RPMI7951 (cell line): Measurements from ENCODE around the gene GRIP1. TPM values are rescaled to one million over a fixed set of nuclear protein-coding genes. Genes with fewer than 3 reads are reported as not detected.
A peak's percentile ranks its signal among the peaks of the same experiment; 100 is the strongest.

Source experiments
- DNase-seq: peaks from one replicate; pipeline ENCODE4 v3.0.0-alpha.2; 2012; ENCODE audit warnings: low read depth
- total RNA-seq: library from RNA; depleted of rRNA; stranded (reverse); fragments of >200 nt; shearing (Covaris generic); gene quantifications from 2 replicates; pipeline ENCODE4 v1.2.3, GENCODE V29; 2014

Gene GRIP1
- total RNA-seq, 1 experiment from 2014 or later, result not detected

GRCh38 chr12:66693901-66694513 is 15.1 kb upstream of the GRIP1 start:
- DNase-seq, result peak; percentile 64

- DNase-seq, result no peak
Measured at GRCh38 chr12:66692986-66693385, 14.1 kb upstream of the GRIP1 start.

DNA sequence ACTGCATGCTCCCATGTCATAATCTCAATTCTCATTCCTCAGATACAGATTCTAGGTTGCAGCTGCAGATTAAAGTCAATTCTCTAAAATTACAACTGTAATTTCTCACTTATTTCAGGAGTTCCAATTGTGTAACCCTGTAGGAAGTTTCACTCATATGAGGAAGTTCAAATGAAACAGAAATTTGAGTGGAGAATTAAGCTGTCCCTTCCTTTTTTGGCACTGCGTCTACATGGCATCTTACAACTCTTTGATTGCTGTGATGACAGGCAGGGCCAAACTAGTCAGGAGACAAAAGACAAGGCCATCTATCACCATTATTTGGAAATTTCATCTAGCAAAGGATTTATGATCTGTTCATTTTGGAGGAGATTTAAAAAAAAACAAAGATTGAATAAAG is 13.3 kb upstream of the GRIP1 start:
- no peak for DNase-seq

- DNase-seq, result peak; percentile 18
Measured at GRCh38 chr12:66688846-66689439, 10.1 kb upstream of the GRIP1 start.

DNA sequence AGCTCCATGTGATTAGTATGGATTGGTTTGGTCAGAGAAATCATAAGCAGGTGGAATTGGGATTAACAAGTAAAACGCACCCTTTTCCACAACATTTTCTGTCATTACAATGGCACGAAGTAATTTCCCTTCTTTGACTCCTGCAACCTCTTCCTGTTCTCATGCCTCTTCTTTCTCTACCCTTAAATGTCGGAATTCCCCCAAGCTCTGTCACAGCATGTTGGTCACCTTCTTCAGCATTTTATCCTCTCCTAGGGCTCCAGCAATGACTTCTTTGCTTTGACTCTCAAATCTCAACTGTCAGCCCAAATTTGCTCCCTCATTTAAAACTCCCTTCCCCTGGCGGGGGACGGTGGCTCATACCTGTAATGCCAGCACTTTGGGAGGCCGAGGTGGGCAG is 5.3 kb upstream of the GRIP1 start:
- DNase-seq, result no peak

DNA sequence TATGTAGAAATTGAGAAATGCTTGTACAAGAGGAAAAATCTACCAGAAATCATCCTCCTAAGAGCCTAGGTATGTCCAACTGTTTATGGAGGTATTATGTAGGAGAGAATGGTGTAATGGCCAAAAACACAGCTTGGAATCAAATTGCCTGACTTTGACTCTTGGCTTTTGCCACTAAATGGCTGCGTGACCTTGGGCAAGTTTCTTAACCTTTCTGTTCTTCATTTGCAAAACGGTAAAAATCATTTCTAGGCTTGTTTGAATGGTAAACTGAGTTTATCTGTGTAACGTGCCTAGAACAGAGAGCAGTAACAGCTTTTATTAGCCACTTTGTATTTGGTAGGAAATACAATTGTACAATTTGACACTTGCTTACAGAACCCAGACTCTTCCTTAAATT is 4.9 kb upstream of the GRIP1 start:
- no peak for DNase-seq

DNA sequence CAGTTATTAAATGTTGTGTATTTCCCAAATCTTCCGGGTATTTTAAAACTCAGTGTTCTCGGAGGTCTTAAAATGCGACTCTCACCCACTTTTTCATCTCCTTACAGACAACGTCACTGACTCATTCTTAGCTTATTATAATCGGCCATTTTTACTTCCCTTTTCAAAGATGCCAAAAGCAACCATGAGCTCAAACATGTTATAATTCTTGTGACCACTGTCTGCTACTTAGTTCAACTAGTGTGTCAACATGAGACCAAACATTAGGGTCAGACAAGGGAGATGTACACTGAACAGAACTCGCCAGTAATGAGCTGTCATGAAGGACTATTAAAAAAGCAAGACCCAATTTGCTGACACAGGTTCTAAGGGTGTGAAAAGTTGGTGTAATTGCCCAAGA is 4.2 kb upstream of the GRIP1 start:
- DNase-seq, result no peak

GRCh38 chr12:66679461-66680084 is 697 bp upstream of the GRIP1 start:
- no peak for DNase-seq

DNA sequence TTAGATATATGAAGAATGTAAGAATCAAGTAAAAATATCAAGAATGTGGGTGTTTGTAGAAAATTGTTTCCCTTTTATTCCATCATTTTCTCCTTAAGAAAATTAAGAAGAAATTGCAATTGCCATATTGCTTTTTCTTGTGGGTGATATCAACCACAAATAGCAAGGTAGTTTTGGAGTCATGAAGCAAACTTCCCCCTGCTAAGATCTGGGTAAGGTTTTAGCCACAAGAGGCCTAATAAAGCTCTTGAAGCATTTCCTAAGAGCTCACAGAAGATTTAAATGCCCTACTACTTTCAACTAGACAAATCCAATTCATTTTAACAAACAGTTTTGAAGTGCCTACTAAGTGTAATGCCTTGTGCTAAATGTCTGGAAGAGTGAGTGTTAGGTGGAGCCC is 2.6 kb downstream of the GRIP1 start:
- no peak for DNase-seq

DNA sequence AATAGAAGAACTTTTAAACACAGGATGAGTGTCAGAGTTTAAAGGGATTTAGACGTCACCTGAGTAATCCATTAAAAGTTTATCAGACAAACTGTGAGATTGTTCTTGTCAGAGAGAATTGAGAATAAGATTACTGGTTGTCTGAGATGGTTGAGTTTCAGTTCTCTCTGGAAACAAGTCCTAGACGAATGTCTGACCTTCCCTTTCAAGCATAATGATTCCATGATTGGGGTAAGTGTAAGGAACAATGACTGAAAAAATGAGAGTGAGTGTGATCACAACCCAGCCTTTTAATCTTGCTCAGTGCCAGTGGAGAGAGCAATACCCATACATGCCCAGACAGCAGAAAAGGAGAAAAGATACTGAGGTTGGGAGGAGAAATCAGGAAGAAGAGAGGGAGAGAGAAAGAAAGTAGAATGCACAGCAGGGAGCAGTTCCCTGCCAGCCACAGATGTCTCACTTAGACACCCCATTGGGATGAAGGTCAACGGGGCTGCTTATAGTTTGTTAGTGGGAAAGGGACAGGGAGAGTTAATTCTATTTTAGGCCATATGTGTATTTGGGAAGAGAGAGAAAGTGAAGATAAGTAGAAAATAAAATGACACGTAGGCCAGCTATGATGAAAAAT is 4.3 kb downstream of the GRIP1 start:
- DNase-seq, result no peak

GRCh38 chr12:66669541-66669940 is 9.3 kb downstream of the GRIP1 start:
- no peak for DNase-seq

DNA sequence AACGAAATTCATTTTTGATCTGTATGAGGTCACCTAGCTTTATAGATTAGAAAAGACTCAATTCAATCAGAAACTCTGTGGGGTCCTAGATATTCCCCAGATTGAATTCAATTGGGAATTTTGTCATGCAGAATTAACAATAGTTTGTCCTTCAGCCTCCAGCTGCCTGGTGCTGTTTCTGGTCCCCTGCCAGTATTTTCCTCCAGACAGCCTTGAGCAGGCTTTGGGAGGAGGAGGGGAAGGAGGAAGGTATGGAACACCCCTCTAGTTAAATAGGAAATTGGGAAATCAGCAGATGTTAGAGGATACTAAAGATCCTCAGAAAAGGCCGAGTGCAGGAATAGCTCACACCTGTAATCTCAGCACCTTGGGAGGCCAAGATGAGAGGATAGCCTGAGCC is 10.6 kb downstream of the GRIP1 start:
- no peak for DNase-seq

DNA sequence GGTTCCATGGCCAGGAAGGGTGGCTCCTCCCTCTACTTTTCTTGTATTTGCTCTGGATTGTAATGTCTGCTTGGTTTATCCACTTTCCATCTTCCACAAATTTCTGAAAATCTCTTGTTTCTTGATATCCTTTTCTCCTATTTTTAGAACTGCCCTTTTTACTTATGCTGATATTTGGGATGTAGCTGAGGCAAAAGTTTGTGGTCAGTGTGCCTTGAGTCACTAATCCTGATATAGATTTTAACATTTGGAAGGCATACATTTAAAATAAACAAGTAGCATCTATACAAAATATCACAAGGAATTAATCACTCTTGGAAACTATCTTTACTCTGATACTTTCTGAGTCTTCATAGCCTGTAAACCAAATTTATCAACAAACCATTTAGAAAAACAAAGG is 11.0 kb downstream of the GRIP1 start:
- no peak for DNase-seq

- no peak for DNase-seq
Measured at GRCh38 chr12:66666481-66666880, 12.4 kb downstream of the GRIP1 start.

GRCh38 chr12:66665435-66665985 is 13.4 kb downstream of the GRIP1 start:
- DNase-seq, result no peak

DNA sequence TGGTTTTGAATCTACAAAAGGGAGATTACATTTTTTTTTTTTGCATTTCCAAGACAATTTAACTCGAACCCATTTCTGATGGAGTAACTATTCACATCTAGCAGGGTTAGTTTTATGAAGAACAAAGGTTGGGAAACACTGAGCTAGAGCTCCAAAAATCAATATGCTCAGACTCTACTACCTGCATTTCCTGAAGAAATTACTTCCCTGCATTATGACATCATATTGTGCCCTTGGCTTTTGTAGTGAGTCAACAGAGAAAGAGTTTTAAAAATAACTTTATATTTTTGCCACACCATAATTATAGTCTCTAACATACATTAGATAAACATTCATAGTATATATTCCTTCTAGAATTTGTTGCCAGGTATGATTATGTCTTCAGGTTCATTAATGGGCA is 14.8 kb downstream of the GRIP1 start:
- no peak for DNase-seq

DNA sequence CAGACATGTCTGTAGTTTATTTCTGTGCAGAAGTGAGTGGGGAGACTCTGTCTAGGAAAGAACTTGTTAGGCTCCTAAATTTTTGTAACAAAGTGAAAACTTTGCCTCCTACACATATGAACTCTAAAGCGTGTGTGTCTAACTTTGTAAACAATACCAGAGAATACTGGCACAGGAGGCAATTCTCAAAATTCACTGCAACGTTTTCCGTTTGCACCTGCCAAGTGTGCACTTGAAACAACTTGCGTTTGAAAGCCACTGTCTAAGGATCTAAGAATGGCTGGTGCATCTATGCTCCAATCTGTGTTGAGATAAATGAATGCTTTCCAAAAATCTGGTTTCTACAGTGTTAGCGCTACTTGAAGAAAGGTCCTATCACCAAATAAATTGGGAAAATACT is 15.3 kb downstream of the GRIP1 start:
- no peak for DNase-seq

- DNase-seq, result peak; percentile 33
Measured at GRCh38 chr12:66662729-66663128, 16.1 kb downstream of the GRIP1 start.

DNA sequence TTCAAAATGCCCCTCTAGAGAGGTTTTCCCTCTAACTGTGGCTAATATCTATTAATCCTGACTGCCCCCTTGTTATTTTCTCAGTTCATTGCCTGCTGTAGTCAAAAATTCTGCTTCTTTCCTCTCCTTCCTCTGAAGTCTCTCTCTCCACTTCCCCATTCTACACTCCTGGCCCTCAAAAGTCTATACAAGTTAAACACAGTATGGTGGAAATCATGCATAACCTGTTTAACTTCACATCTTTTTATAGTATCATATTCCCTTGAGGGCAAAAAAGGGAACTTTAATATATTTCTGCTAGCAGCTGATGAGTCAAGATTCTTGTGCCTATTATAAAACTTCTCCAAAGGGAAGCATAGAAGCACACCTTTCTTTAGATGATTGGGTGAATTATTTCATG is 16.7 kb downstream of the GRIP1 start:
- DNase-seq, result no peak

DNA sequence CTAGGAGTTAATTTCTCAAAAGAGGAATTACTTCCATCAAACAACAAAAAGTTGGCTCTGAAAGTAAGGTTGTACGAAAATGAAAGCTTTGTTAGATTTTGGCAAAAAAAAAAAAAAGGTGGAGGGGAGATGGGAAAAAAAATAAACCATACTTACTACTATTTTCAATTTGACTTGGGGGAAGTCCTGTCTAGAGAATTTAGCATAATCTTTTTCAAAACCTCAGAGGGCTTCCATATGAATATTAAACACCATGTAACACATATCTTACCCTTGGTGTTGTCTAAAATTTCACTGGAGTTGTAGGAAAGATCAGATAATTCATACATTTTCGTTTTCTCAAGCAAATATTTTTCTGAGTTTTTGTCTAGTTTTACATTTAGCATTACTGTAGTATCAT is 17.5 kb downstream of the GRIP1 start:
- DNase-seq, result no peak

DNA sequence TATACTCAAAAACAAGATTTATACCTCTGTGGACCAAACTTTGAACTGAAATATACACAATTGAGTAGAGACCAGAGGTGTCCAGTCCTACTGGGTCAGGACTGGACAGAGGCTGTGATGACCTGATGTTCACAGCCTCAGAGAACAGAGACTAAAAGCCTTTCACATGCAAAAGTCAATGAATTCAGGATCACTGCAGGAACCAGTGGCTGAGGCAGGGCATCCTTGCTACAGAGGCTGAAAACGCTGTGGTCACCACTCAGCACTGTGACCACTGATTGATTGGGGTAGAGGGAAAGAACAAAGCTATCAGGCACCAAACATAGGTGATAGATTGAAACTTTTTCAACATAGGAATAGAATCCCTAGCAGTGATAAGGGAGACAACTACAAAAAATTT is 25.1 kb downstream of the GRIP1 start:
- no peak for DNase-seq

DNA sequence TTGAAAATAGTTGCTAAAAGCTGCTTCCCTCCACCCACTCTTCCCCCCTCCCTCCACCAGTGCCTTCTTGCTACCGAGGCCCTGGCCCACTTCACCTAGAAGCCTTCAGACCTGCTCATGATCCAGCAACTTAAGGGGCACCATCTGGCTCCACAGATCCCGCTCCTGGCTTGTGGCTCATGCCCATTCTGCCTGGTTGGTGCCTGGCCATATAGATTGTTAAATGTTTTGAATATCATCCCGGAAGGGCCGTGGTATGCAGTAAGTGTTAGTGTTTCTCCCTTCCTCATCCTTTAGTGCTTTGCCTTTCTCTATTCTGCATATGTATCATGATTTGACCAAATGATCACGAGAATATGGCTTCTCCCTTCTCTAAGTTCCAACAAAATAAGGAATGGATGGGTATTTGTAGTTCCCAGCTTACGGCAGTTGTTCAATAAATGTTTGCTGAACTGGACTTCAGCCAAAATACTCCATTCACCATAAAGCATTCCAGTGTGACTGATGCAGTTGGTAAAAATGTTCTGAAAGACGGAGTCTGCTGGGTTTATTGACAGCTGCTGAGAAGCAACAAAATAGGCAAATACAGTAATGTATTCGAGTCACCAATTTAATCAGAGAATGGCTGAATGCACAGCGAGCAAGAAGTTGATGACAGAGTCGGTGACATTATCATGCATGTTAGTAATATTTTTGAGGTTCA is 30.7 kb downstream of the GRIP1 start:
- peak; percentile 39 for DNase-seq
